Measurements from ENCODE around the gene IL25. TPM values are rescaled to one million over a fixed set of nuclear protein-coding genes. Genes with fewer than 3 reads are reported as not detected.
"Not testable (repeated sequence)": the region's sequence is repeated elsewhere in the genome, so short reads cannot be mapped to it uniquely, and the experiment has no call there.

The IL25 gene
- total RNA-seq, 1 experiment from 2014 or later: not detected

DNA sequence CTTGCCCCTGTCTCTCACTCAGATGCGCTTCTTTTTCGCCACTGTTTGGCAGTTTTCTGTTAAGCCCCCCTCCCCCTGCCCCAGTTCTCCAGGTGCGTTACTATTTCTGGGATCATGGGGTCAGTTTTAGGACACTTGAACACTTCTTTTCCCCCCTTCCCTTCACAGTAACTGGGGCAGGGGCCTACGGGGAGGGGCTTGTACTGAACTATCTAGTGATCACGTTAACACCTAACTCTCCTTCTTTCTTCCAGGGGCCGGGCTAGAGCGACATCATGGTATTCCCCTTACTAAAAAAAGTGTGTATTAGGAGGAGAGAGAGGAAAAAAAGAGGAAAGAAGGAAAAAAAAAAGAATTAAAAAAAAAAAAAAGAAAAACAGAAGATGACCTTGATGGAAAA is 47.6 kb upstream of the IL25 start:
- H3K36me3 Mint-ChIP-seq (ENCODE audit: insufficient read depth, unreplicated experiment): peaks cover 66% of the 10 kb centered on the region
- BruUV-seq (replicated peaks): no TSS peak
- H3K4me3 ChIP-seq (ENCODE audit: low read depth, low read length): no peak overlapping the region
- peaks cover 6% of the 10 kb centered on the region for H3K4me1 ChIP-seq
- no peaks in the 10 kb centered on the region for H3K27me3 Mint-ChIP-seq (ENCODE audit: insufficient read depth, unreplicated experiment)
- no peaks in the 10 kb centered on the region for H3K9me3 ChIP-seq
- ChIA-PET CTCF (no interaction called here), POLR2A (no interaction called here)
- no peak overlapping the region for H3K27ac Mint-ChIP-seq (ENCODE audit: unreplicated experiment)
- peaks cover 12% of the 10 kb centered on the region for H3K4me1 Mint-ChIP-seq (ENCODE audit: low read depth, unreplicated experiment)
- no peak for DNase-seq
- H3K9me3 Mint-ChIP-seq (ENCODE audit: unreplicated experiment): no peaks in the 10 kb centered on the region
- TF ChIP-seq CTCF (IDR thresholded peaks at IDR 0.05; ENCODE audit: insufficient read depth in 1 of 2, low read depth in 1 of 2, low read length in 1 of 2, severe bottlenecking in 1 of 2, unreplicated experiment in 1 of 2): no peak
- no peak overlapping the region for H3K4me3 Mint-ChIP-seq (ENCODE audit: unreplicated experiment)
- H3K36me3 ChIP-seq (ENCODE audit: control insufficient read depth, insufficient read depth, low read length): peaks cover 2% of the 10 kb centered on the region
- intact Hi-C loops (cut with micrococcal nuclease; ENCODE audit: unreplicated experiment): loop anchor here (5.0 kb wide), 2 partner anchors 142 to 718 kb away; partner anchors contain the start of gene NGDN
- H3K27me3 ChIP-seq (replicated peaks; ENCODE audit: control insufficient read depth, insufficient read depth, low read length): no peaks in the 10 kb centered on the region

- H3K9me3 Mint-ChIP-seq (ENCODE audit: unreplicated experiment); H3K4me1 ChIP-seq; DNase-seq; H3K4me3 Mint-ChIP-seq (ENCODE audit: unreplicated experiment); intact Hi-C loops (cut with micrococcal nuclease; ENCODE audit: unreplicated experiment); H3K36me3 ChIP-seq (ENCODE audit: control insufficient read depth, insufficient read depth, low read length); H3K9me3 ChIP-seq; CTCF ChIA-PET; H3K4me3 ChIP-seq (ENCODE audit: low read depth, low read length); H3K27ac Mint-ChIP-seq (ENCODE audit: unreplicated experiment); BruUV-seq (replicated peaks); H3K27me3 ChIP-seq (replicated peaks; ENCODE audit: control insufficient read depth, insufficient read depth, low read length); H3K4me1 Mint-ChIP-seq (ENCODE audit: low read depth, unreplicated experiment); H3K27me3 Mint-ChIP-seq (ENCODE audit: insufficient read depth, unreplicated experiment): not testable (repeated sequence)
- POLR2A ChIA-PET: interaction anchor here (0.7 to 1.0 kb wide), 2 partner anchors 19 to 205 kb away, joined by 6 to 7 read pairs; partner anchors contain the start of gene BCL2L2
- H3K36me3 Mint-ChIP-seq (ENCODE audit: insufficient read depth, unreplicated experiment): peaks cover 58% of the 10 kb centered on the region
These were observed 46.9 kb upstream of the IL25 start for GRCh38 chr14:23325746-23326145.

- CTCF ChIA-PET: interaction anchor here (0.6 to 1.6 kb wide), 4 partner anchors 34 to 152 kb away, joined by 3 to 12 read pairs (median 4); no protein-coding TSS in a partner anchor
- peaks cover 7% of the 10 kb centered on the region for H3K4me1 Mint-ChIP-seq (ENCODE audit: low read depth, unreplicated experiment)
- peaks cover 50% of the 10 kb centered on the region for H3K36me3 Mint-ChIP-seq (ENCODE audit: insufficient read depth, unreplicated experiment)
- POLR2A ChIA-PET: interaction anchor here (0.7 to 1.0 kb wide), 4 partner anchors 20 to 206 kb away, joined by 3 to 7 read pairs (median 5); partner anchors contain the start of genes BCL2L2 and SLC22A17
- no peak for DNase-seq
- no peak overlapping the region for H3K27ac Mint-ChIP-seq (ENCODE audit: unreplicated experiment)
- H3K9me3 ChIP-seq: no peaks in the 10 kb centered on the region
- H3K36me3 ChIP-seq (ENCODE audit: control insufficient read depth, insufficient read depth, low read length): peaks cover 2% of the 10 kb centered on the region
- intact Hi-C loops (cut with micrococcal nuclease; ENCODE audit: unreplicated experiment): no loop called here
- no peaks in the 10 kb centered on the region for H3K9me3 Mint-ChIP-seq (ENCODE audit: unreplicated experiment)
- no TSS peak for BruUV-seq (replicated peaks)
- no peak overlapping the region for H3K4me3 Mint-ChIP-seq (ENCODE audit: unreplicated experiment)
- H3K4me3 ChIP-seq (ENCODE audit: low read depth, low read length): no peak overlapping the region
- no peaks in the 10 kb centered on the region for H3K27me3 ChIP-seq (replicated peaks; ENCODE audit: control insufficient read depth, insufficient read depth, low read length)
- TF ChIP-seq CTCF (IDR thresholded peaks at IDR 0.05; ENCODE audit: insufficient read depth in 1 of 2, low read depth in 1 of 2, low read length in 1 of 2, severe bottlenecking in 1 of 2, unreplicated experiment in 1 of 2): no peak
- no peaks in the 10 kb centered on the region for H3K27me3 Mint-ChIP-seq (ENCODE audit: insufficient read depth, unreplicated experiment)
- H3K4me1 ChIP-seq: no peaks in the 10 kb centered on the region
These were observed 45.9 kb upstream of the IL25 start for GRCh38 chr14:23326491-23327332.

All from Caco-2 (cell line).